ENCODE data around the gene PSME2.
A peak's percentile ranks its signal among the peaks of the same experiment; 100 is the strongest.

PSME2 gene

GRCh38 chr14:24179294-24179960 lies 33.0 kb upstream of the PSME2 start:
- no peak for DNase-seq

DNA sequence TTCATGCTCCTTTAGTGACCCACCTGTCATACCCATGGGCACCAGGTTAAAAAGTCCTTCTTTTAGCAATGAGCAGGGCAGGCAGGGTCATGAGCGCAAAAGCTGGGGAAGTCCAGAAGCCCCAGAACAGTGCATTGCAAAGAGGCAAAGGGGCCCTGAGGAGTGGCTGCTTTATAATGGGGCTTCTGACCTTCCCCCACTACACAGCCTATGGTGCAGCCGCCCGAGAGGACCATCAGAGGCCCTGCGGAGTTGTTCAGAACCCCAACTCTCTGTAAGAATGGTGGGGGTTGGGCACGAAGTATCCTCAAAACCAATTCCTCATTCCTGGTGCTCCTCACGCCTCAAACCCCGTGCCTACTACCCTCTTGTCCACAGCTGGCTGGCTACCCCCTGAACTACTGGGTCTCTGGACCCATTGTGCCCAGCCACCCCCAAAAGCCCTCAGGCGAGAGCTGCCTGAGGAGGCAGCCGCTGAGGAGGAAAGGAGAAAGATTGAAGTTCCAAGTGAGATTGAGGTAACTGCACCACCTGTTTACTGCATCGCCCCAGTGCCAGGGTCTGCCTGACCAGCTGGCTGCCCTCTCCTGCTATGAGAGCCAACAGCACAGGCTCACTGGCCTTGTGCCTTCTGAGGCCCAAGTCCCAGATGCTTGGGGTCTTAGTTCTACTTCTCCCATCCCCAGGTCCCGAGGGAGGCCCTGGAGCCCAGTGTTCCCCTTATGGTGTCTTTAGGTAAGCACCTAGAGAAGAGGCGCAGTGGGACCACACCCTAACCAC lies 32.2 kb upstream of the PSME2 start:
- no peak for DNase-seq

GRCh38 chr14:24177891-24178290 lies 31.5 kb upstream of the PSME2 start:
- DNase-seq: no peak

- no peak for DNase-seq
Observed at GRCh38 chr14:24177041-24177825, 30.8 kb upstream of the PSME2 start.

DNA sequence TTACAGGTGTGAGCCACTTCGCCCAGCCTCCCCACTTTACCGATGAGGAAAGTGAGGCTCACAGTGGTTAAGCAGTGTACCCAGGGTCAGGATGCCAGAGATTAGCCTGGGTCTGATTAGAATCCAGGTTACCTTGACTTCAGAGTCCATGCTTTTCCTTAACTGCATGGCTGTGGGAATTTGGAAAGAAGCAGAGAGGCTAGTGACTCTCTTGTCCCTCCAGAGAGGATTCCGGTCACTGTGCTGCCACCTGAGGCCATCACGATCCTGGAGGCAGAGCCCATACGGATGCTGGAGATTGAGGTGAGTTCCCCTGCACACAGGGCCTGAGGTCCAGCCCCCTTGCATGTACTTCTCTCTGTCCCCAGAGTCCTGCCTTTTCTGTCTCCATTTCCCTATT lies 30.2 kb upstream of the PSME2 start:
- DNase-seq: no peak

- DNase-seq: no peak
Observed at GRCh38 chr14:24172871-24173281, 26.5 kb upstream of the PSME2 start.

- no peak for DNase-seq
Observed at GRCh38 chr14:24172261-24172860, 26.0 kb upstream of the PSME2 start.

- no peak for DNase-seq
Observed at GRCh38 chr14:24171422-24172260, 25.2 kb upstream of the PSME2 start, which contains the start of gene REC8. REC8 (plus strand) TSS chr14:24172080; CDS start chr14:24172553, 473 bp downstream.

DNA sequence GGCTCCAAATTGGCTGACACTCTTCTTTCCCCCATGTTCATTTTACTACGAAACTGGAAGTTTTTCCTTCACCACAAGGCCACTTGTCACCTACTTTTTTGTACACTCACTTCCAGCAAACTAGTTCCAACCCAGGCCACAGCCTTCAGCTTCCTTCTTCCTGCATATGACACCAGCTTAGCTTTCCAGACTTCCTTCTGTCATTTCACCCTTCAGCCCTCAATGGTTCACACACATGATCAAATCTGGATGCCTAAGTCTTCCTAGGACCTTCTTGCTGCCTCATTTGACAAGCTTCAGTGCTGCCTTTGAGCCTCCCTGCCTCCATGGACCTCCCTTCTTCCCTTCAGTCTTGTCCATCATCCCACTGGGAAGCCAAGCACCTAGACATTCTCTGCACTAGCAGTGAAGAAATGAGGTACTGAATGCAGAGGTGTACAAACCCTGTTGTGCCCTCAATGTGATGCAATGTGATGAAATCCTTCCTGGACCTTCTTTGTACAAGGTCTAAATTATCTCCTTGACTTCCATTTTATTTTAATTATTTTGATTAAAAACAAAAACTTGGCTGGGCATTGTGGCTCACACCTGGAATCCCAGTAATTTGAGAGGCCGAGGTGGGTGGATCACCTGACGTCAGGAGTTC lies 21.2 kb upstream of the PSME2 start:
- no peak for DNase-seq

DNA sequence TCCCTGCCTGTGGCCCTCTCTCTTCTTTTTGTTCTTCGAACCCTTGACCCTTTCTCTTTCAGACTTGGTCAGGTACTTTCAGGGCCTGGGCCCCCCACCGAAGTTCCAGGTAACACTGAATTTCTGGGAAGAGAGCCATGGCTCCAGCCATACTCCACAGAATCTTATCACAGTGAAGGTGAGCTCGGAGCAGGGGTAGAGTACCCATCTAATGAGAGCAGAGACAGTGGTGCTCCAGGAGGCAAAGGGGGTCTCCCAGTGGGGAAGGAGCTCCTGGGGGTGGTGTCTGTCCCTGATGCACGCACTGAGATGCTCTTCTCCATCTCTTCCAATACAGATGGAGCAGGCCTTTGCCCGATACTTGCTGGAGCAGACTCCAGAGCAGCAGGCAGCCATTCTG lies 19.4 kb upstream of the PSME2 start:
- DNase-seq: no peak

- no peak for DNase-seq
Observed at GRCh38 chr14:24164518-24164991, 18.1 kb upstream of the PSME2 start.

DNA sequence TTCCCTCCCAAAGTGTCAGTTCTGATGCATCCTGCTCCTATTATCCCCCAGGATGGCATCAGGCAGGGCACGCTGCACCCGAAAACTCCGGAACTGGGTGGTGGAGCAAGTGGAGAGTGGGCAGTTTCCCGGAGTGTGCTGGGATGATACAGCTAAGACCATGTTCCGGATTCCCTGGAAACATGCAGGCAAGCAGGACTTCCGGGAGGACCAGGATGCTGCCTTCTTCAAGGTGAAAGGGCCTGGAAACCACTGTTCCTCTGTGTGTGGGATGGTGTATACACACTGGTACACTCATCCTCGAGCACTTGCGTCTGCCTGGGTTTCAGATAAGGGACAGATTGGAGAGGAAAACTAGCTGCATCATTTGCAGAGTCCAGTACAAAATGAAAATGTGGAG lies 15.7 kb upstream of the PSME2 start:
- no peak for DNase-seq

- peak; percentile 94 for DNase-seq
Observed at GRCh38 chr14:24160850-24161804, 14.7 kb upstream of the PSME2 start, which contains the start of gene IRF9. IRF9 (plus strand) TSS chr14:24161265; CDS start chr14:24162145, 880 bp downstream.

DNA sequence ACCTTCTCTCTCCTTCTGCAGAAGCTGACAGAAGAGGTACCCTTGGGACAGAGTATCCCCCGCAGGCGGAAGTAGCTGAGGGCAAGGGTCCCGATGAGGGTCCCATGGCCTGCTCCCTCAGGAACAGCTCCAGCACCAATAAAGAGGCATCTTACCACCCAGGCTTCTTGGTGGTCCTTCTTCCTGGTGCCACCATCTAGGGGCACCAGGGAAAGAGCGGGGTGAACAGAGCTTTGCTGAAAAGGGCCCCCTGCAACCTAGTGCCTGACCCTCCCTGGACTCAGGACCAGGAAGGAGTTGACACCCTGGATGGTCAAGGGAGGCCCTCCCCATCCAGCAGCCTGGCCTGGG lies 14.1 kb upstream of the PSME2 start:
- DNase-seq: no peak

GRCh38 chr14:24159777-24160498 lies 13.5 kb upstream of the PSME2 start:
- no peak for DNase-seq

GRCh38 chr14:24157331-24157730 lies 10.9 kb upstream of the PSME2 start:
- DNase-seq: no peak

DNA sequence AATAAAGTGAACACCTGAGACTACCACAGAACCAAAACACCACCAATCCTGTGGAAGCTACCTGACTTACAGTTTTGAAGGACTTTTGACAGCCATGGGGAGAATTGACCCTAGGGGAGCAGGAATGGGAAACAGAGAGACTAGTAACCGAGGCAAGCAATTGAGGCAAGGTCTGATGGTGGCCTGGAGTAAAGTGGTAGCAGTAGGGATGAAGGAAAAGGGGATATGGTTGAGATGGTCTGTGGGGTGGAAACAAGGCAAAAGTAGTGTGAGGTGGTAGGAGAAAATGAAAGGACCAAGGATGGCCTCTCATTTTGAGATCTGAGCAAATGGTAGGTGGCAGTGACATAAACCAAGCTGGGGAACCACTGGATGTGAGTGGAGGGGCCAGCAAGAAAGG lies 10.4 kb upstream of the PSME2 start:
- no peak for DNase-seq

- DNase-seq: no peak
Observed at GRCh38 chr14:24155100-24155499, 8.7 kb upstream of the PSME2 start.

GRCh38 chr14:24151404-24152080 lies 5.1 kb upstream of the PSME2 start:
- DNase-seq: no peak
